ENCODE results near the gene ZNF415.

GRCh38 chr19:53130506-53130905, 2.2 kb downstream of the ZNF415 start:
- no peak for TF ChIP-seq POLR2A (IDR thresholded peaks at IDR 0.05)
- TF ChIP-seq CTCF (IDR thresholded peaks at IDR 0.05) = no peak
- TF ChIP-seq POLR2AphosphoS5 (IDR thresholded peaks at IDR 0.05) = no peak
